EH (cell line): ENCODE measurements around the gene RPL41.
"Not testable (repeated sequence)": the region's sequence is repeated elsewhere in the genome, so short reads cannot be mapped to it uniquely, and the experiment has no call there.

ENCODE experiments used
- DNase-seq: peaks from one replicate; pipeline ENCODE4 v3.0.0-alpha.2; 2015; ENCODE audit warnings: low read depth

Gene RPL41

DNA sequence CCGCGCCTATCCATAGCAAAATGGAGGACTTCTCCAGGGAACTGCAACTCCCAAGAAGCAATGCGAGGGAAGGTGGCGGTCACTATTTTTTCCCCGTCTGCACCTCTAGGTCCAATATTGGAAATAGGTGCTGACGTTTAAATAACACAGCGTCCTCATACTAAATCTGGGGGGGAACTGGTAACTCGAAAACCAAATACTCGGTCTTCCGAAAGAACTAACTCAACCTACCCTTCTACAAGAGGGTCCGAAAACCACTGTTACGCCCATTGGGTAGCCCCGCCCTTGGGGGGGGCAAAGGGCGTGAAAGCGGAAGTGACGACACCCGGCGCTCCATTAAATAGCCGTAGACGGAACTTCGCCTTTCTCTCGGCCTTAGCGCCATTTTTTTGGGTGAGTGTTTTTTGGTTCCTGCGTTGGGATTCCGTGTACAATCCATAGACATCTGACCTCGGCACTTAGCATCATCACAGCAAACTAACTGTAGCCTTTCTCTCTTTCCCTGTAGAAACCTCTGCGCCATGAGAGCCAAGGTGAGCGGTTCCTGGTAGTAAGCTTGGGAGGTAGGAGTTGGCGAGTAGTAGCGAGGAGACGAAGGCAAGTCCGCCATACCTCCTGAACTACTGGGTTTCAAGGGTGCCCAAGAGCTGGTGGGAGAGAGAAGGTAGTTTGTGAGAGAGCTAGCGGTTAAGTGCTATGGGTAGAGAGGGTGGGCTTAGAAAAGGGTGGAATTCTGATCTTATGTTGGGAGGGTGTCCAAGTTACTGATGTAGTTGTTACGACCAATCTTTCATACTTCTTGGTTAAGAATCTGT lies at the start of gene RPL41:
RPL41 (plus strand) TSS at position 367 of the 815 bp plus-strand sequence.
- DNase-seq = peak; percentile 93

DNA sequence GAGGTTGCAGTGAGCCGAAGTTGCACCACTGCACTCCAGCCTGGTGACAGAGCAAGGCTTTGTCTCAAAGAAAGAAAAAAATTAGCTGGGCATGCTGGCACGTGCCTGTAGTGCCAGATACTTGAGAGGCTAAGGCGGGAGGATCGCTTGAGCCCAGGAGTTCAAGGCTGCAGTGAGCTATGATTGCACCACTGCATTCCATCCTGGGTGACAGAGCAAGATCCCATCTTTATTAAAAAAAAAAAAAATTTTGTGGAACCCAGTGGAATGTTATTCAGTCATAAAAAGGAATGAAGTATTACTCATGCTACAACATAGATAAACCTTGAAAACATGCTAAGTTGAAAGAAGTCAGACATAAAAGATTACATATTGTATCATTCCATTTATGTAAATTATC lies 44.8 kb upstream of the RPL41 start:
- DNase-seq = peak; percentile 84

DNA sequence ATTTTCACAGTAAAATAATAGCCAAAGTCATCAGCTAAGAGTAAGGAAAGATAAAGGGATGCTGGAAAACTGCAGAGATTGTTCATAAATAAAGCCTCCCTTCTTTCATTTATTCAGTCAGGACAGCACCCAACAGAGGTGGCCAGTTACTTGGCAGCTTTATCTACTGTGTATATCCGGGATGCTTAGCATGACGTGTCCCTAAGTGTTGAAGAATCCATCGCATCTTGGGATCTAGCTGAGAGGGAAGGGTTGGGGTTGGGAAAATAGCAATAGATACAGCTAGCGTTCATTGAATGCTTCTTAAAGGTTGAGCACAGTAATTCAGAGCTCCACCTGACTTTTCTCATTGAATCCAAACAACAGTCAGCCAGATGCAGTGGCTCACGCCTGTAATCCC lies 42.0 kb upstream of the RPL41 start:
- peak; percentile 20 for DNase-seq

DNA sequence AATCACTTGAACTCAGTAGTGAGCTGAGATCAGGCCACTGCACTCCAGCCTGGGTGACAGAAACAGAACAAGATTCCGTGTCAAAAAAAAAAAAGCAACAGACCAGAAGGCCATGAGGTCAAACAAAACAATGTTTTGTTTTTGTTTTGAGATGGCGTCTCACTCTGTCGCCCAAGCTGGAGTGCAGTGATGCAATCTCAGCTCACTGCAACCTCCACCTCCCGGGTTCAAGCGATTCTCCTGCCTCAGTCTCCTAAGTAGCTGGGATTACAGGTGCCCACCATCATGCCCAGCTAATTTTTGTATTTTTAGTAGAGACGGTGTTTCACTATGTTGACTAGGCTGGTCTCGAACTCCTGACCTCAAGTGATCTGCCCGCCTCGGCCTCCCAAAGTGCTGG lies 38.5 kb upstream of the RPL41 start:
- DNase-seq = not testable (repeated sequence)

DNA sequence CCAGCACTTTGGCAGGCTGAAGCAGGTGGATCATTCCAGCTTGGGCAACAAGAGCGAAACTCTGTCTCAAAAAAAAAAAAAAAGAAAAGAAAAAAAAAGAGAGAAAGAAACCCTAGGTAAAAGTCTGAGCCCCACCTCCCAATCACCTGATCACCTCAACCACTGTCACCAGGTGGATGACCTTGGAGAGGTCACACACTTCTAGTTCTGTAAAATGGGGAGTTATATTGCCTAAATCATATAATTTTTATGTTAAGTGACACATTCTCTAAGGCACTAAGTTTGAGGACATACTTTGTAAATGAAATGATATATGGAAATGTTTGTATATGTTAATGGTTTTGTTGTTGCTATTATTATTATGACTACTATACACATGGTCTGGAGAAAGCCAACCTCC lies 38.0 kb upstream of the RPL41 start:
- no peak for DNase-seq

DNA sequence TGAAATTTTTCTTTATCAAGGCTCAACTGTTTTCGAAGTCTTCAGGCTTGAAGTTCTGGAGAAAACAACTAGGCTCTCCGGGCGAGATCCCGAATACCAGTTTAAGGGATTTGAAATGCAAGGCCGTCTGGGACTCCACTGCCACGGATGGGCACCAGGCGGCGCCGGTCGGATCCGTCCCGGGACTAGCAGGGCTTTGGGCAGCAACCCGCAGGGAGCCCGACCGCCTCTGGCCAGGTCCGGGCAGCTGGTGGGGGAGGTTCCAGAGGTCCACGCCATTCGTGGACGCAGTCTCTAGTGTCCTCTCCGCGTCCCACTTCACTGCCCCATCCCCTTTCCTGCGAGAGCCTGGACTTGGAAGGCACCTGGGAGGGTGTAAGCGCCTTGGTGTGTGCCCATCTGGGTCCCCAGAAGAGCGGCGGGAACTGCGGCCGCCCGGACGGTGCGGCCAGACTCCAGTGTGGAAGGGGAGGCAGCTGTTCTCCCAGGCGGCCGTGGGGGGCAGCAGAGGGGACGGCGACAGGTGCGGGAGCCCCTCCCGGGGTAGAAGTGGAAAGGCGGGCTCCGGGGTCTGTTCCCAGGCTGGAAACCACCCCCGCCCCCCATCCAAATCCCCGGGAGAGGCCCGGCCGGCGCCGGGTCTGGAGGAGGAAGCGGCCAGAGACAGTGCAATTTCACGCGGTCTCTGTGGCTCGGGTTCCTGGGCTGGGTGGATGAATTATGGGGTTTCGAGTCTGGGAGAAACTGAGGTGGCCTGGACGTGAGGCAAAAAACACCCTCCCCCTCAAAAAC lies 37.3 kb upstream of the RPL41 start:
- DNase-seq = peak; percentile 84

DNA sequence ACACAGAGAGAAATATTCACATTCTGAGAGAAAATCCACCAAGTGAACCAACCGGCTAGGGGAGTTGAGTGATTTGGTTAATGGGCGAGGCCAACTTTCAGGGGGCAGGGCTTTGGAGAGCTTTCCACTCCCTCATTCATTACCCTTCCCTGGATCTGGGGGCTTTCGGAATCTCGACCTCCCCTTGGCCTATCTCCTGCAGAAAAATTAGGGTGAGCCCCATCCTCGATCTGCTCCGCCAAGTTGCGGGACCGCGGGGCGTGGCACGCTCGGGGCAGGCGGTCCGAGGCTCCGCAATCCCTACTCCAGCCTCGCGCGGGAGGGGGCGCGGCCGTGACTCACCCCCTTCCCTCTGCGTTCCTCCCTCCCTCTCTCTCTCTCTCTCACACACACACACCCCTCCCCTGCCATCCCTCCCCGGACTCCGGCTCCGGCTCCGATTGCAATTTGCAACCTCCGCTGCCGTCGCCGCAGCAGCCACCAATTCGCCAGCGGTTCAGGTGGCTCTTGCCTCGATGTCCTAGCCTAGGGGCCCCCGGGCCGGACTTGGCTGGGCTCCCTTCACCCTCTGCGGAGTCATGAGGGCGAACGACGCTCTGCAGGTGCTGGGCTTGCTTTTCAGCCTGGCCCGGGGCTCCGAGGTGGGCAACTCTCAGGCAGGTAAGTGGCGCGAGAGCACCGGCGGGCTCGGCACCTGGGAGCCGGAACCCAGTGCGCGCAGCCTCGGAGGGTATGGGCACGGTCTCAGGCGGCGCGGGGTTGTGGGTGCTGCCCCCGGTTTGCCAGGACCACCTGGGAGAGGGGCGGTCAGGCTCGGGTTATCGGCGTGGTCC lies 36.5 kb upstream of the RPL41 start, which contains the start of gene ERBB3:
ERBB3 (plus strand) TSS at position 443 of the 833 bp plus-strand sequence; CDS start at position 579, 136 bp downstream.
- peak; percentile 88 for DNase-seq

DNA sequence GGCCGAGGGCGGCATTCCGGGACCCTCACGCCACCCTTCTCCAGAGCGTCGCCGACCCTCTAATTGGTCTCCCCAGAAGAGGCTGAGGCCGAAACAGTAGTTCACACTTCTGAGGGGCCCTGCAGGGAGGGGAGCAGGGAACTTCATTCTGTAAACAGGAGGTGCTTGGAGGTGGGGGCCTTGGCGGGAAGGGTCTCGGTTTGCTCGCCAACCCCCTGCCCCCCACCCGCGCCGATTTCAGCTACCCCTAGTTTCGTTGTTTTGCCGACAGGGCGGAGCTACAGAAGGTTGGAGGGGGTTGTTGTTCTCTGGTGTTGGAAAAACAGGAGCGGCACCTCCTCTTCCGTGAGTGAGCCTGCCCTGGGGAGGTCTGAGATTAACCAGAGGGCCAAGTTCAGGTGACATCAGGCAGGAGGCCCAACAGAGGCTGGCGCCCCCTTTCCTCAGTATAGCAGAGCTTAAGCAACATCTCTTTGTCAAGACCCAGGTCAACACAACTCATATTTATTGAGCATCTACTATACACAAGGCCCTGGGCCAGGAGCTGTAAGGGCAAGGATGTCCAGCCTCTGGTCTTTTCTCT lies 35.8 kb upstream of the RPL41 start:
- no peak for DNase-seq

DNA sequence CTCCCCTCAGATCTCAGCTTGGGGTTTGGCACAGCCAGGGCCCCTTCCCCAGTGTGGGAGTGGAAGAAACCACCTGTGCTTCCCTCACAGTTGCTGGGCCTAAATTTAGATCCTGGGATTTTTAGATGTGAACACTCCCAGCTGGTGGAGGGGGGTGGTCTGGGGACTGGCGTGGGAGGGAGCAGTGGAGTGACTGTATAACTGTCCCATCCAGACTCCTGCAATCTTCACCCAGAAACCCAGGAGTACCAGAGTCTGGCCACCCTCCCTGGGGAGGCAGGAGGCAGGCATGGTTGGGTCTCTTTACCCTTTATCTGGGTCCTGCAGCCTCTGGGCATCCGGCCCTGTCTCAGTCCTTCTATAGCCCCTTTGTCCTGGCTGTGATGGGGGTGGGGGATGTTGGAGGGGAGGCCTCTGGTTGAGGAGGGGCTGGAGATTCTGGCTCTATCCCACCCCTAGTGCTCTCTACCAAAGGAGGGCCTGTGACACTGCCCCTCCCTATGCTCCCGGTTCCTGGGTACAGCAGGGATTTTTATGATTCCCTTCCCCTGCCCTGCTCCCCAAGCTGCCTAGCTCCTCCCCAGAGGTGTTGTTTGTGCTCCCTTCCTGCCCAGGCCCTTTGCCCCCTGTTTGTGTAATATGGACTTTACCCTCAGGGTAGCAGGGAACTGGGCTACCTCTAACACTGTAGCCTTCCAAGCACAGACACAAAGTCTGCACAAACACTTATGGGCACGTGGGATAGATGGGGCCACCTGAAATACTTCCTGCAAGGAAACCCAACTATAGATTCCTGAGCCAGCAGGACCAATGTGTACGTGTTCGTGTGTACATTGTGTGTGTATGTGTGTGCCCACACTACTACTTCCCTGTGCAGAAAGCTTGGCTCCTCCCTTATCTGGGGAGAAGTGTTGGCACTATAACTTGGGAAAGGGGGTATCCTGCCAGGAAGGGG lies 34.8 kb upstream of the RPL41 start:
- no peak for DNase-seq

DNA sequence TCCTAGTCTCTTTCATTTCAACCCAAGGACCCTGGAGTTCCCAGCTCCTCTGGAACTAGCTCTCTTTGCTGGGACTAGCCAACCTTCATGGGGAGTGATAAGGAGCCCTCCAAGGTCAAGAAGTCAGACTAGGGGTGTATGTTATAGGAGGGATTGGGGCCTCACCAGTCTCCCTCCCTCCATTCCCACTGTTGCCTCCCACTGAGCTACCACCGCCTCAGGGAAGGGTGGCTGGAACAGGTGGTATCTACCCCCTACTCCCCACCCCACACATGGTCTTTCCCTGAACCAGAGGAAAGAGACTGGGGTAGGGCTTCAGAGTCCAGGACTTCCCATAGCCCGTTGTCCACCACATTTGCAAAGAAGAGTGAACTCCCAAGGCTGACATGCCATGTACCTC lies 34.1 kb upstream of the RPL41 start:
- DNase-seq = no peak

DNA sequence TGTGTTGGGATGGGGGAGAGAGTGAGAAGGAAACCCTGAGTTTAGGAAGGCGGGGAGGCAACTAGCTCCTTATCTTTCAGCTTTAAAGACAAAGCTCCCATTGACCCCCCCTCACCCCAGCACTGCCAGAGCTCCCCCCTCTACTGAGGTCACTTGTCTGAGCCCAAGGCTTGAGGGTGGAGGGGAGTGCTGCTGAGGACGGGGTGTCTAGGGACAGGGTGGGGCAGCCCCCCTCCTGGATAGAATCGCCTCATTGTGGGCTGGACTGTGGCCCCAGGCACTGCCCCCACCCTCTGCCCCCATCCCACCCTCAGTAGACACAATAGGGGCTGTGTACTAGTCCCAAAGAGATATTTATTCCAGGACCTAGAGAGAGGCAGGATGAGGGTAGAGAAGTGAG lies 33.5 kb upstream of the RPL41 start:
- DNase-seq = no peak

DNA sequence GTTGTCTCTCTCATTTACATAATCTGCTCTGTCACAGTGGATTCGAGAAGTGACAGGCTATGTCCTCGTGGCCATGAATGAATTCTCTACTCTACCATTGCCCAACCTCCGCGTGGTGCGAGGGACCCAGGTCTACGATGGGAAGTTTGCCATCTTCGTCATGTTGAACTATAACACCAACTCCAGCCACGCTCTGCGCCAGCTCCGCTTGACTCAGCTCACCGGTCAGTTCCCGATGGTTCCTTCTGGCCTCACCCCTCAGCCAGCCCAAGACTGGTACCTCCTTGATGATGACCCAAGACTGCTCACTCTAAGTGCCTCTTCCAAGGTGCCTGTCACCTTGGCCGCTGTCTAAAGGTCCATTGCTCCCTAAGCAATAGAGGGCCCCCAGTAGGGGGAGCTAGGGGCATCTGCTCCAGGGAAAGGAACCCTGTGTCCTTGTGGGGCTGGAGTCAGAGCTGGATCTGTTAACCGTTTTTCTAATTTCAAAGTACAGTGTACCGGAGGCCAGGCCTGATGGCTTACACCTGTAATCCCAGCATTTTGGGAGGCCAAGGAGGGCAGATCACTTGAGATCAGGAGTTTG lies 31.4 kb upstream of the RPL41 start:
- peak; percentile 20 for DNase-seq

DNA sequence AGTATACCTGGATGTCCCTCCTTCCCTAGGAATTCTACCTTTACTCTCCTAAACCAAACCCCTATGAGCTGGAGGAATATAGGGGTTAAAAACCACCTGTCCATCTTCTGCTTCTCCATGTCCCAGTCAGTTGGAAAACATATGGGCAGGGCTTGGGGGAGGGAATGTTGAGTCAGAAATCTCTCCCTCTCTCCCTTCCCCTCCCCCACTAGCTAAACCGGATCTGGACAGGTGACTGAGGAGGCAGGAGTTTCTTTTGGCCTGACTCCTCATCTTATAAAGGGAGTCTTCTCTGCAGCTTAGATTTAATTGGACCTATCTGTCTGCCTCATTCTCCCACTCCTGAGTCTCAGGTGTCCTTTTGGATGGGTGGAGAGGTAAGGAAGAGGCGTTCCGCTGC lies 30.3 kb upstream of the RPL41 start:
- DNase-seq = no peak

DNA sequence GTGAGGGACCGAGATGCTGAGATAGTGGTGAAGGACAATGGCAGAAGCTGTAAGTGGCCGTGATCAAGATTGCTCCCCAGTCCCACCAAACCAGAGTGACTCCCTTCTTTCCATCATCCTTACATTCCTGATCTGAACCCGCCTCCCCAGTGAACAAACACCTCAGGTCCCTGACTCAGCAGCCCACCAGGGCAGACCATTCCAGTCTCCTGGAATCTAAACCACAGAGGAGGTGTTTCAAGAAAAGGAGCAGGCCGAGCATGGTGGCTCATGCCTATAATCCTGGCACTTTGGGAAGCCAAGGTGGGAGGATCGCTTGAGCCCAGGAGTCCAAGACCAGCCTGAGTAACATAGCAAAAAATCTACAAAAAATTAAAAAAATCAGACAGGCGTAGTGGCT lies 29.8 kb upstream of the RPL41 start:
- no peak for DNase-seq

DNA sequence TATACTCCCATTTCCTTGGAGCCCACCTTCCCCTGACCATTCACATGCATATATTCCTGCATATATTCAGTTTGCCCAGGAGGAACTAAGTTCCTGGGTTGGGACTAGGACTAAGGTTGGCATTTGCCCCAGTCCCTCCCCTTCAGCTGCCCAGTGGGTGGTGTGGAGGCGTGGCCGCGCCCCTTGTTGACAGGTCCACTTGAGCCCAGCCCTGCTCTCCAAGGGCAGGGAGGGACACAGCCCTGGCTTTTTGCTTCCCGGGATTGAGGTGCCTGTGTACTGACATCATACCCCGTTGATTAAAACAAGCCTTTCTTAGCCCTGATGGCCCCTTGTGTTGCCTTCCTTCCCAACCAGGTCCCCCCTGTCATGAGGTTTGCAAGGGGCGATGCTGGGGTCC lies 29.2 kb upstream of the RPL41 start:
- no peak for DNase-seq

DNA sequence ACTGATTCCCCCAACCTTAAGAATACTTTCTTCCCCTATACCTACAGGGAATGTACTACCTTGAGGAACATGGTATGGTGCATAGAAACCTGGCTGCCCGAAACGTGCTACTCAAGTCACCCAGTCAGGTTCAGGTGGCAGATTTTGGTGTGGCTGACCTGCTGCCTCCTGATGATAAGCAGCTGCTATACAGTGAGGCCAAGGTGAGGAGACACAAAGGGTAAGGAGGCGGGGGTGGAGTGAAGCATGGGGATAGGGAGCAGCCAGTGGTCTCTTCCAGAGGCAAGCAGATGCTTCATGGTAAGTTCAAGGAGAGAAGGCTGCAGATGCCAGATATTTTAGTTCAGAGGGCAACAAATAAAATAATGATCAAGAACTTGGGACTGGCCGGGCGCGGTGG lies 18.7 kb upstream of the RPL41 start:
- no peak for DNase-seq

DNA sequence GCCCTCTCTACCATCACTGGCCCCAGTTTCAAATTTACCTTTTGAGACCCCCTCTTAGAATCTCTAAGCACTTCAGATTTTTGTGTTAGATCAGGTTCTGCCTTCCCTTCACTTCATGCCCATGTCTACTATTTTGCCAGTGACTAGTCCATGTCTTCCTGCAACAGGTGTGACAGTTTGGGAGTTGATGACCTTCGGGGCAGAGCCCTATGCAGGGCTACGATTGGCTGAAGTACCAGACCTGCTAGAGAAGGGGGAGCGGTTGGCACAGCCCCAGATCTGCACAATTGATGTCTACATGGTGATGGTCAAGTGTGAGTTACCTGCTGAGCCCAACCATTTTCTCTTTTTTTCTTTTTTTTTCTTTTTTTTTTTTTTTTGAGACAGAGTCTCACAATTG lies 17.8 kb upstream of the RPL41 start:
- DNase-seq = no peak

DNA sequence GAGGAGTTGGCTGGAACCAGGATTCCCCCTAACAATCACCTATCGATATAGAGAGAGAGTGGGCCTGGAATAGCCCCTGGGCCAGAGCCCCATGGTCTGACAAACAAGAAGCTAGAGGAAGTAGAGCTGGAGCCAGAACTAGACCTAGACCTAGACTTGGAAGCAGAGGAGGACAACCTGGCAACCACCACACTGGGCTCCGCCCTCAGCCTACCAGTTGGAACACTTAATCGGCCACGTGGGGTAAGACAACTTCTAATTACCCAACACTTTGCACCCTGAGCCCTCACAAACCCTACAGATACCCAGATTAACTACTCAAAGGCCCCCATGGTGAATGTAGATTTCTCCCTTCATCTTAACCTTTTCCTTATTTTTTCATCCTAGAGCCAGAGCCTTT lies 16.6 kb upstream of the RPL41 start:
- DNase-seq = no peak

DNA sequence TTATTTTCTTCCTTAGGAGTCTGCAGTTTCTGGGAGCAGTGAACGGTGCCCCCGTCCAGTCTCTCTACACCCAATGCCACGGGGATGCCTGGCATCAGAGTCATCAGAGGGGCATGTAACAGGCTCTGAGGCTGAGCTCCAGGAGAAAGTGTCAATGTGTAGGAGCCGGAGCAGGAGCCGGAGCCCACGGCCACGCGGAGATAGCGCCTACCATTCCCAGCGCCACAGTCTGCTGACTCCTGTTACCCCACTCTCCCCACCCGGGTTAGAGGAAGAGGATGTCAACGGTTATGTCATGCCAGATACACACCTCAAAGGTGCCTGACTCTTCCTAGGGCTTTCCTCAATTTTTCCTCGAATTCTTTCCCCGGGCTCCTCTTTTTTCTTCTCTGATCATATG lies 15.4 kb upstream of the RPL41 start:
- DNase-seq = no peak

DNA sequence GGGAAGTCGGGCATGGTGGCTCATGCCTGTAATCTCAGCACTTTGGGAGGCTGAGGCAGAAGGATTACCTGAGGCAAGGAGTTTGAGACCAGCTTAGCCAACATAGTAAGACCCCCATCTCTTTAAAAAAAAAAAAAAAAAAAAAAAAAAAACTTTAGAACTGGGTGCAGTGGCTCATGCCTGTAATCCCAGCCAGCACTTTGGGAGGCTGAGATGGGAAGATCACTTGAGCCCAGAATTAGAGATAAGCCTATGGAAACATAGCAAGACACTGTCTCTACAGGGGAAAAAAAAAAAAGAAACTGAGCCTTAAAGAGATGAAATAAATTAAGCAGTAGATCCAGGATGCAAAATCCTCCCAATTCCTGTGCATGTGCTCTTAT lies 13.8 kb upstream of the RPL41 start:
- DNase-seq = no peak
